HG03108 (cell line): ENCODE measurements around the gene RTEL1.
"Not testable (repeated sequence)": the region's sequence is repeated elsewhere in the genome, so short reads cannot be mapped to it uniquely, and the experiment has no call there.

Experiments
- ATAC-seq: cut with Tn5 transposase; IDR thresholded peaks from one replicate; pipeline ENCODE4 v1.9.1; 2021; ENCODE audit warnings: moderate library complexity; ENCODE audit not compliant: unreplicated experiment

Gene RTEL1

GRCh38 chr20:63628246-63628975 lies 29.7 kb upstream of the RTEL1 start:
- no peak for ATAC-seq

- not testable (repeated sequence) for ATAC-seq
Measured at GRCh38 chr20:63630956-63631355, 27.2 kb upstream of the RTEL1 start.

GRCh38 chr20:63631426-63631825 lies 26.7 kb upstream of the RTEL1 start:
- ATAC-seq = not testable (repeated sequence)

GRCh38 chr20:63633732-63634131 lies 24.4 kb upstream of the RTEL1 start:
- ATAC-seq = no peak

GRCh38 chr20:63635431-63636141 lies 22.5 kb upstream of the RTEL1 start:
- no peak for ATAC-seq

GRCh38 chr20:63636752-63637628 lies 21.1 kb upstream of the RTEL1 start:
- no peak for ATAC-seq

GRCh38 chr20:63639093-63639975 lies 18.8 kb upstream of the RTEL1 start:
- ATAC-seq = peak; percentile 40

GRCh38 chr20:63640086-63640485 lies 18.0 kb upstream of the RTEL1 start:
- no peak for ATAC-seq

- not testable (repeated sequence) for ATAC-seq
Measured at GRCh38 chr20:63640686-63641085, 17.4 kb upstream of the RTEL1 start.

- ATAC-seq = no peak
Measured at GRCh38 chr20:63641146-63641791, 16.8 kb upstream of the RTEL1 start.

- peak; percentile 62 for ATAC-seq
Measured at GRCh38 chr20:63641792-63642523, 16.2 kb upstream of the RTEL1 start.

GRCh38 chr20:63642527-63643247 lies 15.4 kb upstream of the RTEL1 start:
- no peak for ATAC-seq

- no peak for ATAC-seq
Measured at GRCh38 chr20:63643499-63643898, 14.6 kb upstream of the RTEL1 start.

- ATAC-seq = no peak
Measured at GRCh38 chr20:63643946-63644345, 14.2 kb upstream of the RTEL1 start.

GRCh38 chr20:63645218-63645617 lies 12.9 kb upstream of the RTEL1 start:
- no peak for ATAC-seq

- no peak for ATAC-seq
Measured at GRCh38 chr20:63648190-63648589, 9.9 kb upstream of the RTEL1 start.

- no peak for ATAC-seq
Measured at GRCh38 chr20:63648895-63649589, 9.1 kb upstream of the RTEL1 start.

- not testable (repeated sequence) for ATAC-seq
Measured at GRCh38 chr20:63650486-63650885, 7.6 kb upstream of the RTEL1 start.
